Astrocyte of the spinal cord (primary cell): ENCODE data around the gene SMARCD1.

Experiments
- DNase-seq: peaks from one replicate; pipeline ENCODE4 v3.0.0; 2011; ENCODE audit warnings: low read depth, low spot score
- H3K4me3 ChIP-seq: 2 replicates; pipeline ENCODE4 v1.5.1; 2011; ENCODE audit warnings: low read depth, mild to moderate bottlenecking, low read length, moderate library complexity
- in situ Hi-C: cut with HindIII; loops from 2 replicates; pipeline ENCODE4 v1.10.0; 2017; ENCODE audit warnings: low sequenced_read_pairs
- TF ChIP-seq, protein P1 (sequence below): IDR thresholded peaks from 2 replicates; pipeline ENCODE4 v1.5.1; 2012; ENCODE audit warnings: low read depth, mild to moderate bottlenecking, low read length, inconsistent platforms

Gene SMARCD1

DNA sequence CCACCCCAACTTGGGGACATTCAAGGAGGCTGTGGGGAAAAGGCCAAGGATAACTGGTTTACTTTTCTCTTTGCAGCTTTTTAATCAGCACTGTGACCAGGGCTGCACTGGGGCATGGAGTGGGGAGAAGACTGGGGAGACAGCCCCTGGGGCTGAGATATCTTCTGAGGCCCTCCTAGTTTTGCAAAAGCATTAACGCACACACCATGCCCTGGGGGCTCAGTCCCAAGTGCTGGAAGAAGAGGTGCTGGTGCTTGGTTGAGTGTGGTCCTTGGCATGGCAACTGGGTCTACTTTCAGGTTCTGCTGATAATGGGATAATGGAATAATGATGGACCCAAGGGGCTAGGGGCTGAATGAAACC is 9.4 kb upstream of the SMARCD1 start:
- H3K4me3 ChIP-seq, result no peak overlapping the region
- in situ Hi-C loops, result no loop called here
- no peak for DNase-seq
- TF ChIP-seq, protein P1, sequence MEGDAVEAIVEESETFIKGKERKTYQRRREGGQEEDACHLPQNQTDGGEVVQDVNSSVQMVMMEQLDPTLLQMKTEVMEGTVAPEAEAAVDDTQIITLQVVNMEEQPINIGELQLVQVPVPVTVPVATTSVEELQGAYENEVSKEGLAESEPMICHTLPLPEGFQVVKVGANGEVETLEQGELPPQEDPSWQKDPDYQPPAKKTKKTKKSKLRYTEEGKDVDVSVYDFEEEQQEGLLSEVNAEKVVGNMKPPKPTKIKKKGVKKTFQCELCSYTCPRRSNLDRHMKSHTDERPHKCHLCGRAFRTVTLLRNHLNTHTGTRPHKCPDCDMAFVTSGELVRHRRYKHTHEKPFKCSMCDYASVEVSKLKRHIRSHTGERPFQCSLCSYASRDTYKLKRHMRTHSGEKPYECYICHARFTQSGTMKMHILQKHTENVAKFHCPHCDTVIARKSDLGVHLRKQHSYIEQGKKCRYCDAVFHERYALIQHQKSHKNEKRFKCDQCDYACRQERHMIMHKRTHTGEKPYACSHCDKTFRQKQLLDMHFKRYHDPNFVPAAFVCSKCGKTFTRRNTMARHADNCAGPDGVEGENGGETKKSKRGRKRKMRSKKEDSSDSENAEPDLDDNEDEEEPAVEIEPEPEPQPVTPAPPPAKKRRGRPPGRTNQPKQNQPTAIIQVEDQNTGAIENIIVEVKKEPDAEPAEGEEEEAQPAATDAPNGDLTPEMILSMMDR, result no peak

DNA sequence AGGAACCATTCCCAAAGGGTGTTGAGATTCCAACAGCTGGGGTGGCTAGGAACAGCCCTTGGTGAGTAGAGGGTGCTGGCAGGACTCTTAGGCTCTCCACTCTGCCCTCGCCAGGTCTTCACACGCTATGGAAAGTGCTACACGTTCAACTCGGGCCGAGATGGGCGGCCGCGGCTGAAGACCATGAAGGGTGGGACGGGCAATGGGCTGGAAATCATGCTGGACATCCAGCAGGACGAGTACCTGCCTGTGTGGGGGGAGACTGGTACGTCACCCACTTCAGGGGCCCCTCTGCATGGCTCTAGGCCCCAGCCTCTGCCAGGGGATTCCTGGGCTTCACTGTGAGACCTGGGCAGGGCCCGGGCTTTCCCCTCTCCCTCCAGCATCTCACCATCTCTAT is 8.0 kb upstream of the SMARCD1 start:
- in situ Hi-C loops, result no loop called here
- H3K4me3 ChIP-seq, result no peak overlapping the region
- no peak for DNase-seq
- TF ChIP-seq, protein P1, result no peak

DNA sequence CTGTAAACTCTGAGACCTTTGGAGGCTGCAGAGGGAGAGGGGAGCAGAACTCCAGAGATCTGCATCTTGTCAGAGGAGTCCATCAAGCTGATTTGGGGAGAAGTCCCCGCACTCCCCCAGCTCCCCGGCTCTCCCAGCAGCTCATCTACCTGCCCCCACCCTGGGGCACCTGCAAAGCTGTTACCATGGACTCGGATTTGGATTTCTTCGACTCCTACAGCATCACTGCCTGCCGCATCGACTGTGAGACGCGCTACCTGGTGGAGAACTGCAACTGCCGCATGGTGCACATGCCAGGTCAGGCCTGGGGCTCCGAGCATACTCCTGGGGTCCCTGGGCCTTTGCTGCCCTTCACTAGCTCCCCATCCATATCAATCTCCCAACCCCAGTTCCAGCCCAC is 6.9 kb upstream of the SMARCD1 start:
- TF ChIP-seq, protein P1, result no peak
- DNase-seq, result no peak
- no peak overlapping the region for H3K4me3 ChIP-seq
- in situ Hi-C loops, result no loop called here

DNA sequence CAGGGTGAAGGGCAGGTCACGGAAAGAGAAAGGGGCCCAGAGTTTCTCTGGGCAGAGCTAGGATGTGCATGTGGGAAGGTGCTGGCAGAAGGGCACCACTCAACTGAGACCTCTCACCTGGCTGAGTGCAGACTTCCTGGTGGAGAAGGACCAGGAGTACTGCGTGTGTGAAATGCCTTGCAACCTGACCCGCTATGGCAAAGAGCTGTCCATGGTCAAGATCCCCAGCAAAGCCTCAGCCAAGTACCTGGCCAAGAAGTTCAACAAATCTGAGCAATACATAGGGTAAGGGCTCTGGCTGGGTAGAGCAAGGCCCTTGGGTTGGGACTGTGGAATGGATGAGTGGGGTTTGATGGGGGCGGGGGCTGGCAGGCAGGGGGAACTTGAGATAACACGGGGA is 5.4 kb upstream of the SMARCD1 start:
- in situ Hi-C loops, result no loop called here
- no peak overlapping the region for H3K4me3 ChIP-seq
- no peak for DNase-seq
- TF ChIP-seq, protein P1, result no peak

DNA sequence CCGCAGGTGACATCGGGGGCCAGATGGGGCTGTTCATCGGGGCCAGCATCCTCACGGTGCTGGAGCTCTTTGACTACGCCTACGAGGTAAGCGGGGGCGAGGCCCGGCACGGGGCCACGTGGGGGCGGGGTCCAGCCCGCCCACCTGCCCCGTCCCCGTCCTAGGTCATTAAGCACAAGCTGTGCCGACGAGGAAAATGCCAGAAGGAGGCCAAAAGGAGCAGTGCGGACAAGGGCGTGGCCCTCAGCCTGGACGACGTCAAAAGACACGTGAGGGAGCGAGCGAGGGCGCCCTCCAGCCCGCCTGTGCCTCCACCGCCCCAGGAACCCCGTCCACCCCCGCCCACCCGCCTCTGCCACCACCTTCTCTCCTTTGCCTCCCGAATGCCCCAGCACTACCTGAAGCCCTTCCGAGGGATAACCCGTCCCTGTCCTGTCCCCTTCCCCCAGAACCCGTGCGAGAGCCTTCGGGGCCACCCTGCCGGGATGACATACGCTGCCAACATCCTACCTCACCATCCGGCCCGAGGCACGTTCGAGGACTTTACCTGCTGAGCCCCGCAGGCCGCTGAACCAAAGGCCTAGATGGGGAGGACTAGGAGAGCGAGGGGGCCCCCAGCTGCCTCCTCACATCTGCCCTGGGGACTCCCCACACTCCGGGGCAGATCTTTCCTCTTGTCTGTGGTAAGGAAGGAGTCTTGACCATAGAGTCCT is 3.9 kb upstream of the SMARCD1 start:
- no peak for DNase-seq
- in situ Hi-C loops, result no loop called here
- TF ChIP-seq, protein P1, result no peak
- H3K4me3 ChIP-seq, result no peak overlapping the region

DNA sequence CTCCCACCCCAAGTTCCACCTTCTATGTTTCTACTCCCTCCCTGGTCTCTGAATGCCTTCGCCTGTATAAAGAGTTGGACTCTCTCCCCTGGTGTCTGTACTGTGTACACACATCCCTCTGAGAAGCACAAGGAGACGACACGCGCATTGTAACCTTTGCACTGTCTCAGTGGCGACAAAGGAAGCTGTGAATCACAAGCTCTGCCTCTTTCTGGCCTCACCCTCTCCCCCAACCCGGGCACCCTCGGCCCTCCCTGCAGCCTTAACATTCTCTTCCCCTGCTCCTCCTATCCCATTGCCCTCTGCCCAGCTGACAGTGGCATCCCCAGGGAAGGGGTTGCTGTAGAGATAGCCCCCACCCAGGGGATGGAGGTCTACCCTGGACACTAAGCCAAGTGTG is 2.5 kb upstream of the SMARCD1 start:
- H3K4me3 ChIP-seq, result no peak overlapping the region
- in situ Hi-C loops, result no loop called here
- TF ChIP-seq, protein P1, result no peak
- no peak for DNase-seq
